KG1 (cell line): Measurements from ENCODE around the gene CACNA1A.
"Not testable (repeated sequence)": the region's sequence is repeated elsewhere in the genome, so short reads cannot be mapped to it uniquely, and the experiment has no call there.

Experiments used
- DNase-seq: peaks from one replicate; lab custom pipeline; 2025; lab: John Stamatoyannopoulos, UW

Gene CACNA1A

GRCh38 chr19:13206587-13206986 lies 299.7 kb downstream of the CACNA1A start:
- DNase-seq, result no peak

- not testable (repeated sequence) for DNase-seq
Observed at GRCh38 chr19:13202112-13202511, 304.2 kb downstream of the CACNA1A start.

DNA sequence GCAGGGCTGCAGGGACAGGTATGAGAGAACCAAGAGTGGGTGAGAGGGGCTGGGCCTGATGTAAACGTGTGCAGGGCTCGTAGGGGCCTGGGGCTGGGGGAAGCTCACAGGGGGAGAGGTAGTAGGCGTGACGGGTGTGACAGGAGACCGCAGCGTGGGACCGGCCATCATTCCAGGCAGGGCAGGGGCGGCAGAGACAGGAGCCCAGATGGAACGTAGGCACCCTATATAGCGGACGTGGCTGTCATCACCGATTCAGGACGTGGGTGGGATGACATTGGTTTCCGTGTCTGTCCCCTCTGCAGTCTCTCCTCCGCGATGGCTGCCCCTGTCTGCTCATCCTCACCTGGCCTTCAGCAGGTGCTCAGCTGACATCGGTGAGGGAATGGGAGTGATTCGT lies 307.6 kb downstream of the CACNA1A start:
- DNase-seq, result no peak

DNA sequence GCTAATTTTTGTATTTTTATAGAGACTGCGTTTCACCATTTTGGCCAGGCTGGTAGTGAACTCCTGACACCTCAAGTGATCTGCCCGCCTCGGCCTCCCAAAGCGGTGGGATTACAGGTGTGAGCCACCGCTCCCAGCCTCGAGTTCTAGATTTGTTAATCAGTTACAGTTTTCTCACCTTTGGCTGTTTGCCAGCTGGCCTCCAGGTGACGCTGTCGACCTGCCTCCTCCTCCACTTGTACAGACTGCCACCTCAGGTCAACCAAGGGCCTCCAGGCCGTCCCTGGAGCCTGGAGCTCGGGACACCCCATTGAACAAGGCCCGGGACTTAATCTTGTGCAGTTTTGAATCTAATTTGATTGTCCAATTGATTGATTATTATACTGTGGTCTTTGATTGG lies 310.6 kb downstream of the CACNA1A start:
- no peak for DNase-seq

DNA sequence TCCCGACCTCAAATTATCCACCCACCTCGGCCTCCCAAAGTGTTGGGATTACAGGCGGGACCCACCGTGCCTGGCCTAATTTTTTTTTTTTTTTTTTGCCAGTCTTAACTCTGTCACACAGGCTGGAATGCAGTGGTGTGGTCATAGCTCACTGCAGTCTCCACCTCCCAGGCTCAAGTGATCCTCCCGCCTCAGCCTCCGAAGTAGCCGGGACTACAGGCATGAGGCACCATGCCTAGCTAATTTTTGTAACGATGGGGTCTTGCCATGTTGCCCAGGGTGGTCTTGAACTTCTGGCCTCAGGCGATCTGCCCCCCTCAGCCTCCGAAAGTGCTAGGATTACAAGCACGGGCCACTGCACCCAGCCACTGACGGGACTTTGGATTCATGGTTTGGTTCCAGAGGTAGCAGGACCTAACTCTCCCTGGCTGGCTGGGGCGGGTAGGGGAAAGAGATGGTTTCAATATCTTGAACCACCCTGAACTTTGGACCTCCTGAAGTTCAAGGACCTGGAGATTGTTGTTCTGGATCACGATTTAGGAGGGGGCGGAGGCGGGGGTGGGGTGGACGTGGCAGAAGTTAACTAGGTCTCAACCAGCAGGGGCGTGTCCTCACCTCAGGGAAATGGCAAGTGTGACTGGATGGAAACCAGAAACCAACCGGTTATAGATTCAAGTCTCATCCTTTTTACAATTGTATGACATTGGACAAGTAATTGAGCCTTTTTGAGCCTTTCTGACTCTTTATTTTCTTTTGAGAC lies 315.3 kb downstream of the CACNA1A start:
- no peak for DNase-seq

- no peak for DNase-seq
Observed at GRCh38 chr19:13189600-13189999, 316.7 kb downstream of the CACNA1A start.

DNA sequence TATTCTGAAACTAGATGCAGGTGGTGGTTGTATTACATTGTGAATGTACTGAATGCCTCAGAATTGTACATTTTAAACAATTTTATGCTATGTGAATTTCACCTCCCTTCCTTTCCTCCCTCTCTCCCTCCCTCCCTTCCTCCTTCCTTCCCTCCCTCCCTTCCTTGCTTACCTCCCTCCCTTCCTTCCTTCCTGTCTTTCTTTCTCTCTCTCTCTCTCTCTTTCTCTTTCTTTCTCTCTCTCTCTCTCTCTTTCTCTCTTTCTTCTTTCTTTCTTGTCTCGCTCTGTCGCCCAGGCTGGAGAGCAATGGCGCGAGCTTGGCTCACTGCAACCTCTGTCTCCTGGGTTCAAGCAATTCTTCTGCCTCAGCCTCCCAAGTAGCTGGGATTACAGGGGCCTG lies 318.9 kb downstream of the CACNA1A start:
- DNase-seq, result no peak

- not testable (repeated sequence) for DNase-seq
Observed at GRCh38 chr19:13186688-13187087, 319.6 kb downstream of the CACNA1A start.

DNA sequence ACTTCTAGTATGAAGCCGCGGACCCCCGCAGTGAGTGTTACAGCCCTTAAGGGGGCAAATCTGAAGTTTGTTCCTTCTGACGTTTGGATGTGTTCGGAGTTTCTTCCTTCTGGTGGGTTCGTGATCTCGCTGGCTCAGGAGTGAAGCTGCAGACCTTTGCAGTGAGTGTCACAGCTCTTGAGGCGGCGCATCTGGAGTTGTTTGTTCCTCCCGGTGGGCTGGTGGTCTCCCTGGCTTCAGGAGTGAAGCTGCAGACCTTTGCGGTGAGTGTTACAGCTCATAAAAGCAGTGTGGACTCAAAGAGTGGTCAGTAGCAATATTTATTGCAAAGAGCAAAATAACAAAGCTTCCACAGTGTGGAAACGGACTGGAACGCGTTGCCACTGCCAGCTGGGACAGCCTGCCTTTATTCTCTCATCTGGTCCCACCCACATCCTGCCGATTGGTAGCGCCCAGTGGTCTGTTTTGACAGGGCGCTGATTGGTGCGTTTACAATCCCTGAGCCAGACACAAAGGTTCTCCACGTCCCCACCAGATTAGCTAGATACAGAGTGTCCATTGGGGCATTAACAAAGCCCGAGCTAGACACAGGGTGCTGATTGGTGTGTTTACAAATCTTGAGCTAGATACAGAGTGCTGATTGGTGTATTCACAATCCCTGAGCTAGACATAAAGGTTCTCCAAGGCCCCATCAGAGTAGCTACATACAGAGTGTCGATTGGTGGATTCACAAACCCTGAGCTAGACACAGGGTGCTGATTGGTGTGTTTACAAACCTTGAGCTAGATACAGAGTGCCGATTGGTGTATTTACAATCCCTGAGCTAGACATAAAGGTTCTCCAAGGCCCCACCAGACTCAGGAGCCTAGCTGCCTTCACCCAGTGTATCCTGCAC lies 320.3 kb downstream of the CACNA1A start:
- DNase-seq, result not testable (repeated sequence)

DNA sequence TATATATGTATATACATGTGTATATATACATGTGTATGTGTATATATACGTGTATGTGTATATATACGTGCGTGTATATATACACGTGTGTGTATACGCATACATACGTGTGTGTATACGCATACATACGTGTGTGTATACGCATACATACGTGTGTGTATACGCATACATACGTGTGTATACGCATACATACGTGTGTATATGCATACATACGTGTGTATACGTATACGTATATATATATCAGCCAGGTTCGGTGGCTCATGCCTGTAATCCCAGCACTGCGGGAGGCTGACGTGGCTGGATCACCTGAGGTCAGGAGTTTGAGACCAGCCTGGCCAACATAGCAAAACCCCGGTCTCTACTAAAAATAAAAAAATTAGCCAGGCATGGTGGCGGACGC lies 321.4 kb downstream of the CACNA1A start:
- not testable (repeated sequence) for DNase-seq

- DNase-seq, result peak; percentile 41
Observed at GRCh38 chr19:13181747-13182388, 324.4 kb downstream of the CACNA1A start.

GRCh38 chr19:13178291-13178690 lies 328.0 kb downstream of the CACNA1A start:
- DNase-seq, result not testable (repeated sequence)

GRCh38 chr19:13177584-13177983 lies 328.7 kb downstream of the CACNA1A start:
- not testable (repeated sequence) for DNase-seq

DNA sequence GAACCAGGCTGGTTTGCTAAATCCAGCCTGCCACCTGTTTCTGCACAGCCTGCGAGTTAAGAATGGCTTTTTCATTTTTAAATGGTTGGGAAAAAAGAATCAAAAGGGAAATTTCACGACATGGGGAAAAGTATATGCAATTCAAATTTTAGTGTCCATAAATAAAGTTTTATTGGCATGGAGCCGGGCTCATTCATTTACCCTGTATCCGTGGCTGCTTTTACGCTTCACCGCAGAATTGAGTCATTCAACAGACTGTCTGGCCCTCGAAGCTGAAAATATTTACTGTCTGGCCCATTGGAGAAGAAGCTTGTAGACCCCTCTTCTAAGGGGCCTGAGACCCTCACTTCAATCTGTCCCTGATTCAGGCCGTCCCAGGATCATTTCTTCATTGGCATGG lies 329.9 kb downstream of the CACNA1A start:
- DNase-seq, result no peak

DNA sequence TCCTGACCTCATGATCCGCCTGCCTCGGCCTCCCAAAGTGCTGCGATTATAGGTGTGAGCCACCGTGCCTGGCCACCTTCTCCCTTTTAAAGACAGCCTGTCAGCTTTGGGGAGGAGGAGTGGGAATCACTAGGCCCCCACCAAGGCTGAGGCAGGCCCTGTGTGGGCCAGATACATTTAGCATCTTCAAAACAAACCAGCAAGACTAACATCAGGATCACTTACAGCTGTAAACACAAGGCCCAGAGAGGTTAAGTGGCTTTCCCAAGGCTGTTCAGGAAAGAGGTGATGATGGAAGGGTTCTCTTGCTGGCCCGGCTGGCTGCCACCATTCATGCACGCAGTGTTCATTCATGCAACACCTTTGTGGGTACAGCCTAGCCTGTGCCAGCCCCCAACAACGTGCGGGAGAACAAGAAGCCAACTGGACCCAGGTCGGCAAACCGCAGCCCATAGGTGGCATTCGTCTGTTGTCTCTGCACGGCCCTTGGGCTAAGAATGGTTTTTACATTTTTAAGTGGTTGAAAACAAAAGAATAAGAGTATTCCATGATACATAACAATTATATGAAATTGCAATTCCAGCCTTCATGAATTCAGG lies 333.0 kb downstream of the CACNA1A start:
- DNase-seq, result no peak

GRCh38 chr19:13172346-13173138 lies 333.7 kb downstream of the CACNA1A start:
- DNase-seq, result peak; percentile 30

- DNase-seq, result no peak
Observed at GRCh38 chr19:13171146-13171545, 335.1 kb downstream of the CACNA1A start.

DNA sequence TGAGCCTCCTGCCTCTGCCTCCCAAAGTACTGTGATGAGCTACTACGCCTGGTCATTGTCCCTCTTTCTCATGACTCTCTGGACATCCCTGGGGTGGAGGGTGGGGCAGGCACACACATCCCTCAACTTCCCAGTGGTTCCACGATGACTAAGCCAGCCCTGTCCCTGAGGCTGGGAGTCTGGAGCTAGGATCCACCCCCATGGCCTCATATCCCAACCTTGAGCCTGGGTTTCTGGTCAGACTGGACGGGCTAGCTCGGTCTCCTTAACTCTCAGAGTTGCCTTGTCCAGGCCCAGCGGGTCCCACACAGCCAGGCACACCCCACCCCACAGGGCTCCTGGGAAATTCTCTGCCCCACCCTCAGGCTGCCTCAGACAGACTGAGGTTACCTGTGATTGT lies 336.5 kb downstream of the CACNA1A start:
- no peak for DNase-seq

DNA sequence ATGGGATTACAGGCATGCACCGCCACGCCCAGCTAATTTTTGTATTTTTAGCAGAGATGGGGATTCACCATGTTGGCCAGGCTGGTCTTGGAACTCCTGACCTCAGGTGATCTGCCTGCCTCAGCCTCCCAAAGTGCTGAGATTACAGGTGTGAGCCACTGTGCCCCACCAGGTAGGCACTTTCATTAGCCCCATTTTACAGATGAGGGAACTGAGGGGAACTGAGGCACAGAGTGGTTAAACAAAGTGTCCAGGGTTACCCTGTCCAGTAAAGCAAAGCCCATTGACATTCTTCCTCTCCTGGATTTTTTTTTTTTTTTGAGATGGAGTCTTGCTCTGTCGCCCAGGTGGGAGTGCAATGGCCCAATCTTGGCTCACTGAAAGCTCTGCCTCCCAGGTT lies 340.1 kb downstream of the CACNA1A start:
- DNase-seq, result not testable (repeated sequence)

GRCh38 chr19:13165162-13165997 lies 340.9 kb downstream of the CACNA1A start:
- DNase-seq, result no peak
